Peyer's patch (tissue), 4 donors: ENCODE measurements around the gene MYO9A. TPM values are rescaled to one million over a fixed set of nuclear protein-coding genes. Genes with fewer than 3 reads are reported as not detected.

ENCODE experiments used
- DNase-seq, 3 donors: peaks; one replicate each; pipeline ENCODE4 v3.0.0-alpha.2; 2017 to 2019
- H3K27ac ChIP-seq, 4 donors: fragments of 200-600 bp; sonication (generic); one replicate each; pipeline ENCODE4 v1.5.1; 2016 to 2019
- H3K27me3 ChIP-seq, 2 donors: fragments of 200-600 bp; sonication (generic); one replicate each; pipeline ENCODE4 v1.5.1; 2019
- H3K36me3 ChIP-seq, 3 donors: fragments of 200-600 bp; sonication (generic); one replicate each; pipeline ENCODE4 v1.5.1; 2016 to 2019
- H3K4me1 ChIP-seq, 4 donors: fragments of 200-600 bp; sonication (generic); one replicate each; pipeline ENCODE4 v1.5.1; 2016 to 2019
- H3K4me3 ChIP-seq, 4 donors: fragments of 200-600 bp; sonication (generic); 1 replicate in 3 of 4; 2 replicates in 1 of 4; pipeline ENCODE4 v1.5.1; 2016 to 2019; ENCODE audit warnings: mild to moderate bottlenecking in 1 of 4
- H3K9me3 ChIP-seq, 4 donors: fragments of 200-600 bp; sonication (generic); one replicate each; pipeline ENCODE4 v1.5.1; 2016 to 2019; ENCODE audit warnings: mild to moderate bottlenecking in 1 of 4
- CTCF ChIP-seq, 6 experiments: fragments of 450-650 bp in 4 of 6; fragments of 200-600 bp in 2 of 6; sonication (generic) in 1 of 6; IDR thresholded peaks; one replicate each; pipeline ENCODE4 v1.5.1; 2017 to 2019; ENCODE audit warnings: antibody characterized with exemption in 6 of 6, mild to moderate bottlenecking in 3 of 6, moderate library complexity in 1 of 6
- POLR2A ChIP-seq, 2 donors: fragments of 450-650 bp; IDR thresholded peaks; one replicate each; pipeline ENCODE4 v1.5.1; 2017; ENCODE audit warnings: antibody characterized with exemption in 2 of 2, mild to moderate bottlenecking in 2 of 2, moderate library complexity in 2 of 2
- total RNA-seq, 4 donors: library from RNA; depleted of rRNA; stranded (reverse); fragments of >200 nt; gene quantifications; one replicate each; pipeline ENCODE4 v1.1.0, GENCODE V29; 2016

The MYO9A gene
- total RNA-seq, 4 donors from 2014 or later, result 28.2 to 47.3 (median 39.3) TPM

GRCh38 chr15:72065801-72066200 lies 52.1 kb downstream of the MYO9A start:
- DNase-seq, result no peak
- Histone ChIP-seq H3K27me3 (no peaks in the 10 kb centered on the region), H3K36me3 (no peaks in the 10 kb centered on the region), H3K4me3 (no peak overlapping the region), H3K9me3 (no peaks in the 10 kb centered on the region), H3K4me1 (no peaks in the 10 kb centered on the region), H3K27ac (no peak overlapping the region)
- TF ChIP-seq POLR2A (IDR thresholded peaks at IDR 0.05) (no peak), CTCF (IDR thresholded peaks at IDR 0.05) (no peak)

GRCh38 chr15:72063186-72063585 lies 54.8 kb downstream of the MYO9A start:
- Histone ChIP-seq H3K4me1 (no peaks in the 10 kb centered on the region), H3K27me3 (no peaks in the 10 kb centered on the region), H3K9me3 (no peaks in the 10 kb centered on the region), H3K4me3 (no peak overlapping the region), H3K27ac (no peak overlapping the region), H3K36me3 (no peaks in the 10 kb centered on the region)
- DNase-seq, result no peak
- no peak for TF ChIP-seq CTCF (IDR thresholded peaks at IDR 0.05)
- TF ChIP-seq POLR2A (IDR thresholded peaks at IDR 0.05), result no peak

GRCh38 chr15:72062319-72062718 lies 55.6 kb downstream of the MYO9A start:
- H3K4me3 ChIP-seq, result no peak overlapping the region
- no peaks in the 10 kb centered on the region for H3K36me3 ChIP-seq
- TF ChIP-seq POLR2A (IDR thresholded peaks at IDR 0.05) (no peak), CTCF (IDR thresholded peaks at IDR 0.05) (no peak)
- no peak overlapping the region for H3K27ac ChIP-seq
- no peak for DNase-seq
- H3K27me3 ChIP-seq, result no peaks in the 10 kb centered on the region
- no peaks in the 10 kb centered on the region for H3K9me3 ChIP-seq
- H3K4me1 ChIP-seq, result no peaks in the 10 kb centered on the region

- no peak for DNase-seq
Measured at GRCh38 chr15:72060687-72061250, 57.2 kb downstream of the MYO9A start.

GRCh38 chr15:72058585-72058984 lies 59.4 kb downstream of the MYO9A start:
- Histone ChIP-seq H3K27me3 (no peaks in the 10 kb centered on the region), H3K9me3 (no peaks in the 10 kb centered on the region), H3K4me1 (no peaks in the 10 kb centered on the region), H3K27ac (no peak overlapping the region), H3K4me3 (no peak overlapping the region), H3K36me3 (no peaks in the 10 kb centered on the region)
- TF ChIP-seq POLR2A (IDR thresholded peaks at IDR 0.05), result no peak
- no peak for TF ChIP-seq CTCF (IDR thresholded peaks at IDR 0.05)
- no peak for DNase-seq

More at GRCh38 chr15:72060687-72061250, 57.2 kb downstream of the MYO9A start:
- Histone ChIP-seq H3K9me3 (no peaks in the 10 kb centered on the region), H3K36me3 (no peaks in the 10 kb centered on the region), H3K27me3 (no peaks in the 10 kb centered on the region), H3K27ac (no peak overlapping the region), H3K4me1 (no peaks in the 10 kb centered on the region), H3K4me3 (no peak overlapping the region)
- no peak for TF ChIP-seq CTCF (IDR thresholded peaks at IDR 0.05)
